ENCODE results near the gene SLC9A3. TPM values are rescaled to one million over a fixed set of nuclear protein-coding genes. Genes with fewer than 3 reads are reported as not detected.

Gene SLC9A3
- total and polyA plus RNA-seq, 4 donors: 0.94 to 3.8 (median 1.5) TPM

GRCh38 chr5:556909-557441 lies 32.7 kb upstream of the SLC9A3 start:
- Histone ChIP-seq H3K9ac (ENCODE audit: insufficient read depth in 1 of 2, low read length in 2 of 2) (no peak overlapping the region), H3K4me3 (no peak overlapping the region), H3K27me3 (ENCODE audit: control insufficient read depth in 3 of 3, insufficient read depth in 3 of 3, low read length in 2 of 3) (peaks cover 6 to 17% (median 8%) of the 10 kb centered on the region in 3 donors), H3K36me3 (ENCODE audit: control insufficient read depth in 4 of 4, insufficient read depth in 4 of 4, low read length in 4 of 4) (no peaks in the 10 kb centered on the region), H3K27ac (ENCODE audit: low read depth in 1 of 2, low read length in 1 of 2) (no peak overlapping the region), H3K9me3 (ENCODE audit: control insufficient read depth in 4 of 4, insufficient read depth in 3 of 4, low read length in 3 of 4) (peaks cover 0 to 2% (median 0%) of the 10 kb centered on the region in 4 donors), H3K4me1 (ENCODE audit: control insufficient read depth in 5 of 5, insufficient read depth in 5 of 5, low read length in 5 of 5) (peaks cover 0 to 5% (median 0%) of the 10 kb centered on the region in 5 donors)
- TF ChIP-seq, protein P1, sequence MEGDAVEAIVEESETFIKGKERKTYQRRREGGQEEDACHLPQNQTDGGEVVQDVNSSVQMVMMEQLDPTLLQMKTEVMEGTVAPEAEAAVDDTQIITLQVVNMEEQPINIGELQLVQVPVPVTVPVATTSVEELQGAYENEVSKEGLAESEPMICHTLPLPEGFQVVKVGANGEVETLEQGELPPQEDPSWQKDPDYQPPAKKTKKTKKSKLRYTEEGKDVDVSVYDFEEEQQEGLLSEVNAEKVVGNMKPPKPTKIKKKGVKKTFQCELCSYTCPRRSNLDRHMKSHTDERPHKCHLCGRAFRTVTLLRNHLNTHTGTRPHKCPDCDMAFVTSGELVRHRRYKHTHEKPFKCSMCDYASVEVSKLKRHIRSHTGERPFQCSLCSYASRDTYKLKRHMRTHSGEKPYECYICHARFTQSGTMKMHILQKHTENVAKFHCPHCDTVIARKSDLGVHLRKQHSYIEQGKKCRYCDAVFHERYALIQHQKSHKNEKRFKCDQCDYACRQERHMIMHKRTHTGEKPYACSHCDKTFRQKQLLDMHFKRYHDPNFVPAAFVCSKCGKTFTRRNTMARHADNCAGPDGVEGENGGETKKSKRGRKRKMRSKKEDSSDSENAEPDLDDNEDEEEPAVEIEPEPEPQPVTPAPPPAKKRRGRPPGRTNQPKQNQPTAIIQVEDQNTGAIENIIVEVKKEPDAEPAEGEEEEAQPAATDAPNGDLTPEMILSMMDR (IDR thresholded peaks at IDR 0.05; ENCODE audit: control extremely low read depth, extremely low read depth): no peak
- DNase-seq (peak in 1 of 3 donors; percentile 2), ATAC-seq (ENCODE audit: insufficient read depth, low FRiP score) (no peak)
- WGBS, 2 donors: 80 to 86% methylated on average over 19 of the region's 19 CpGs

GRCh38 chr5:555058-555623 lies 30.9 kb upstream of the SLC9A3 start:
- no peak overlapping the region for H3K9ac ChIP-seq (ENCODE audit: insufficient read depth in 1 of 2, low read length in 2 of 2)
- peaks cover 0 to 4% (median 0%) of the 10 kb centered on the region in 3 donors for H3K27me3 ChIP-seq (ENCODE audit: control insufficient read depth in 3 of 3, insufficient read depth in 3 of 3, low read length in 2 of 3)
- H3K9me3 ChIP-seq (ENCODE audit: control insufficient read depth in 4 of 4, insufficient read depth in 3 of 4, low read length in 3 of 4): no peaks in the 10 kb centered on the region
- H3K4me1 ChIP-seq (ENCODE audit: control insufficient read depth in 5 of 5, insufficient read depth in 5 of 5, low read length in 5 of 5): no peaks in the 10 kb centered on the region
- H3K36me3 ChIP-seq (ENCODE audit: control insufficient read depth in 4 of 4, insufficient read depth in 4 of 4, low read length in 4 of 4): no peaks in the 10 kb centered on the region
- WGBS, 2 donors: 89 to 90% methylated on average over 27 of the region's 27 CpGs
- H3K4me3 ChIP-seq: no peak overlapping the region
- TF ChIP-seq, protein P1 (IDR thresholded peaks at IDR 0.05; ENCODE audit: control extremely low read depth, extremely low read depth): no peak
- peak in 1 of 3 donors; percentile 8 for DNase-seq
- no peak overlapping the region for H3K27ac ChIP-seq (ENCODE audit: low read depth in 1 of 2, low read length in 1 of 2)
- ATAC-seq (ENCODE audit: insufficient read depth, low FRiP score): no peak

DNA sequence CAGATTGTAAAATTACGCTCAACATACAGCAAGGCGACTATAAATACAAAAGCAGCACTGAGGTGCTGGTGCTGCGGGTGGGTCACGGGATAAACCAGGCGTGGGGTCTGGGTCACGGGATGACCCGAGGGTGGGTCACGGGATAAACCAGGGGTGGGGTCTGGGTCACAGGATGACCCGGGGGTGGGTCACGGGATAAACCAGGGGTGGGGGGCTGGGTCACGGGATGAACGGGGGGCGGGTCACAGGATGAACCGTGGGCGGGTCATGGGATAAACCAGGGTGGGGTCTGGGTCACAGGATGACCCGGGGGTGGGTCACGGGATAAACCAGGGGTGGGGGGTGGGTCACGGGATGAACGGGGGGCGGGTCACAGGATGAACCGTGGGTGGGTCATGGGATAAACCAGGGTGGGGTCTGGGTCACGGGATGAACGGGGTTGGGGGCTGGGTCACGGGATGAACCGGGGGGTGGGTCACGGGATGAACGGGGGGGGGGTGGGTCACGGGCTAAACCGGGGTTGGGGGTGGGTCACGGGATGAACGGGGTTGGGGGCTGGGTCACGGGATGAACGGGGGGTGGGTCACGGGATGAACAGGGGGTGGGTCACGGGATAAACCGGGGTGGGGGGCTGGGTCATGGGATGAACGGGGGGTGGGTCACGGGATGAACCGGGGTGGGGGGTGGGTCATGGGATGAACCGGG lies 30.2 kb upstream of the SLC9A3 start:
- Histone ChIP-seq H3K9ac (ENCODE audit: insufficient read depth in 1 of 2, low read length in 2 of 2) (no peak overlapping the region), H3K4me3 (no peak overlapping the region), H3K27me3 (ENCODE audit: control insufficient read depth in 3 of 3, insufficient read depth in 3 of 3, low read length in 2 of 3) (peaks cover 0 to 3% (median 0%) of the 10 kb centered on the region in 3 donors), H3K9me3 (ENCODE audit: control insufficient read depth in 4 of 4, insufficient read depth in 3 of 4, low read length in 3 of 4) (no peaks in the 10 kb centered on the region), H3K4me1 (ENCODE audit: control insufficient read depth in 5 of 5, insufficient read depth in 5 of 5, low read length in 5 of 5) (no peaks in the 10 kb centered on the region), H3K27ac (ENCODE audit: low read depth in 1 of 2, low read length in 1 of 2) (no peak overlapping the region), H3K36me3 (ENCODE audit: control insufficient read depth in 4 of 4, insufficient read depth in 4 of 4, low read length in 4 of 4) (no peaks in the 10 kb centered on the region)
- peak in 1 of 3 donors; percentile 9 for DNase-seq
- ATAC-seq (ENCODE audit: insufficient read depth, low FRiP score): no peak
- 92 to 95% methylated on average over 38 to 40 of the region's 40 CpGs for whole genome bisulfite sequencing, 2 donors
- TF ChIP-seq, protein P1 (IDR thresholded peaks at IDR 0.05; ENCODE audit: control extremely low read depth, extremely low read depth): no peak

Data from lung (tissue), 12 donors.